NCI-H82 treated with DMSO at 0.1 percent for 48 hours (cell line): Measurements from ENCODE around the gene RIOX2.
"Not testable (repeated sequence)": the region's sequence is repeated elsewhere in the genome, so short reads cannot be mapped to it uniquely, and the experiment has no call there.

Source experiments
- DNase-seq: peaks from one replicate; lab custom pipeline; 2025; ENCODE audit not compliant: unreplicated experiment; lab: John Stamatoyannopoulos, UW

Gene RIOX2

GRCh38 chr3:97914388-97914787 lies 57.8 kb downstream of the RIOX2 start:
- DNase-seq = no peak

- DNase-seq = no peak
Measured at GRCh38 chr3:97911459-97911858, 60.8 kb downstream of the RIOX2 start.

- no peak for DNase-seq
Measured at GRCh38 chr3:97910931-97911351, 61.3 kb downstream of the RIOX2 start.

- DNase-seq = not testable (repeated sequence)
Measured at GRCh38 chr3:97910236-97910831, 61.9 kb downstream of the RIOX2 start.

GRCh38 chr3:97909830-97910229 lies 62.4 kb downstream of the RIOX2 start:
- DNase-seq = not testable (repeated sequence)

- DNase-seq = no peak
Measured at GRCh38 chr3:97901313-97902248, 70.7 kb downstream of the RIOX2 start.

GRCh38 chr3:97899331-97899730 lies 72.9 kb downstream of the RIOX2 start:
- no peak for DNase-seq

- DNase-seq = no peak
Measured at GRCh38 chr3:97896547-97896946, 75.7 kb downstream of the RIOX2 start.

- DNase-seq = no peak
Measured at GRCh38 chr3:97896129-97896528, 76.1 kb downstream of the RIOX2 start.

GRCh38 chr3:97895216-97895615 lies 77.0 kb downstream of the RIOX2 start:
- no peak for DNase-seq

- DNase-seq = no peak
Measured at GRCh38 chr3:97892852-97893251, 79.4 kb downstream of the RIOX2 start.
